Measurements from ENCODE around the gene BCL7A.

GRCh38 chr12:121982950-121983349 lies 38.7 kb upstream of the BCL7A start:
- TF ChIP-seq POLR2A (IDR thresholded peaks at IDR 0.05) = no peak
- TF ChIP-seq, protein P1, sequence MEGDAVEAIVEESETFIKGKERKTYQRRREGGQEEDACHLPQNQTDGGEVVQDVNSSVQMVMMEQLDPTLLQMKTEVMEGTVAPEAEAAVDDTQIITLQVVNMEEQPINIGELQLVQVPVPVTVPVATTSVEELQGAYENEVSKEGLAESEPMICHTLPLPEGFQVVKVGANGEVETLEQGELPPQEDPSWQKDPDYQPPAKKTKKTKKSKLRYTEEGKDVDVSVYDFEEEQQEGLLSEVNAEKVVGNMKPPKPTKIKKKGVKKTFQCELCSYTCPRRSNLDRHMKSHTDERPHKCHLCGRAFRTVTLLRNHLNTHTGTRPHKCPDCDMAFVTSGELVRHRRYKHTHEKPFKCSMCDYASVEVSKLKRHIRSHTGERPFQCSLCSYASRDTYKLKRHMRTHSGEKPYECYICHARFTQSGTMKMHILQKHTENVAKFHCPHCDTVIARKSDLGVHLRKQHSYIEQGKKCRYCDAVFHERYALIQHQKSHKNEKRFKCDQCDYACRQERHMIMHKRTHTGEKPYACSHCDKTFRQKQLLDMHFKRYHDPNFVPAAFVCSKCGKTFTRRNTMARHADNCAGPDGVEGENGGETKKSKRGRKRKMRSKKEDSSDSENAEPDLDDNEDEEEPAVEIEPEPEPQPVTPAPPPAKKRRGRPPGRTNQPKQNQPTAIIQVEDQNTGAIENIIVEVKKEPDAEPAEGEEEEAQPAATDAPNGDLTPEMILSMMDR (IDR thresholded peaks at IDR 0.05) = no peak
